GM19238 (cell line): ENCODE results near the gene TUBA4B.
"Not testable (repeated sequence)": the region's sequence is repeated elsewhere in the genome, so short reads cannot be mapped to it uniquely, and the experiment has no call there.

Source experiments
- DNase-seq: peaks from one replicate; pipeline ENCODE4 v3.0.0; 2011; ENCODE audit warnings: low spot score; ENCODE audit not compliant: insufficient read length

Gene TUBA4B

DNA sequence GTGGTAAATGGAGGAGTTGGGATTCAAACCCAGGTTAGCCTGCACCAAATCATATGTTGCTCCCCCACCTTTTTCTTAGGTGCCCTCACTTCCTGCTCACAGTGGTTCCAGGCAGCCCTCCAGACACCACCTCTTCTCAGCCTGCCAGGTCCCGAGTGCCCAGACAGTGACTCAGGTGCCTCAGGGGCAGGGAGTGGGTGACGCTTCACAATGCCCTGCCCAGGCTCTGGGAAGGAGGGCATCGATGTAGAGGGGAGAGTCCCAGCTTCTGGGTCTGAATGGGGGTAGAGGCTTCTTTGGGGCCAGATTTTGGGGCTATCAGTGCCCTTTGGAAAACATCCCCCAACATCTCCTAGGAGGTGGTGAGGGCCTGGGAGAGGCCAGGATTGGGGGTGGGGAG, 20.9 kb downstream of the TUBA4B start:
- DNase-seq: no peak

DNA sequence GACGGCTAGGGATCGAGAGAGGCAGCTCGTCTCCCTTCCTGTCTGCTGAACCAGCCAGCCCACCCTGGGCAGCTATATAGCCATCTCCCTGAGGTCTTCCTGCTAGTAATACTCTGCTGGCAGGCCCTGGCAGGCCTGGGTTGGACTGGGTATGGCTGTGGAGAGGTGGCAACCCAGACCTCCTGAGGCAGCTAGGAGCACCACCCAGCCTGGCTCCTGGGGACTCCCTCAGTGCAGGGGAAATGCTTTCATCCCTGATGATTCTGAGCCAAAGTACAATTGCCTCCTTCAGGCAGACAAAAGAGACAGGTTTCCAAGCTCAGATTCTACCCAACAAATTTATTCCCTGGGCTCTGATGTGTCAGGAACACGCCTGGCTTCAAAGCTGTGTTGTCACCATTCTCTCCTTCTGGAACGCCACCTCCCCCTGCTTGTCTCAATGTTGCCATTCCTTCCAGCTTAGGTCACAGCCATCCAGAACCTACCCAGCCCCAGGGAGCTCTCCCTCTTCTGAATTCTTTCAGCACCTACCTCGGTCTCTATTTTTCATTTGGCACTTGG, 21.4 kb downstream of the TUBA4B start:
- no peak for DNase-seq

DNA sequence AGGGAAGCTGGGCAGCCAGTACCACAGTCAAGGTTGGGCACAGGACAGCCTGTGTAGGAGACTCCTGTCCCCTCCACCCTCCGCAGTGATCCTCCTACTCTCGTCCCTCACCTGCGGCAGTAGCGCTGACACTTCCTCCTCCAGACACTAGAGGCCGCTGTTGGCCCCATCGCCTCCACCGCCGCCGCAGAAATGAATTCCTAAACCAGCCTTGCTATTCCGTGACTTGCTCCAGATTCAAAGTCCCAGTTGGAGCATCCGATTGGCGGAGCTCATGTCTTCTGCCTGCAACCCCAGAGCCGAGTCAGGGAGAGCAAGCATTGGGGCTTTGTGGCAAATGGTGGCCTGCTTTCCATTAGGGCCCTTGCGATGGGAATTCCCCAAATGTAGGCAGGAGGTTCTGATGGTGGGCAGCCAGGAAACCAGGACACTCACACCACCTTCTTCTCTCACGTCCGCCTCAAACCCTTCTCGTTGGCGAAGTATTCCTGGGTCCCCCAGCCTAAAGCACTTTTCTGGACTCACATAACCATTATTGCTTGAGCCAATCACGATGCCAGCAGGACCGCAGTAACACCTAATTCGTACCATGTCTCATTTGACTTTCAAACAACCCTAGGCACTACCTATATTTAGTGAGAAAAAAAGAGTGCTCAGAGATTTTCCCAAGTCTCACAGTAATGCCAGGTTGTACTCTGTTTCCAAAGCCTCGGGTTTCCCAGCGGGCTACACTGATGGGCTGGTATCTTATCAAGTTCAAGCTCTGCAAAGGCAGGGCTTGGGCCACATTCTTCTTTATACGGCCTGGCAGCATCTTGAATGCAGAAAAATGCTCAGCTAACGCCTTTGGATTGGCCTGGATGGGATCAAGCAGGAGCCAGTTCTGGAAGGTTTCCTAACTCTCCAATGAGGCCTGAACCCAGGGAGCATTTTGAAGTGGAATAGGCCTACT, 24.9 kb downstream of the TUBA4B start:
- DNase-seq: peak; percentile 69

GRCh38 chr2:219278655-219279150, 25.7 kb downstream of the TUBA4B start:
- no peak for DNase-seq

- peak; percentile 99 for DNase-seq
These were observed 26.3 kb downstream of the TUBA4B start, which contains the start of gene DNAJB2 for GRCh38 chr2:219279151-219279915. Gene DNAJB2, plus strand, starts transcription at chr2:219279366. Its CDS starts 468 bp downstream, at chr2:219279834.

DNA sequence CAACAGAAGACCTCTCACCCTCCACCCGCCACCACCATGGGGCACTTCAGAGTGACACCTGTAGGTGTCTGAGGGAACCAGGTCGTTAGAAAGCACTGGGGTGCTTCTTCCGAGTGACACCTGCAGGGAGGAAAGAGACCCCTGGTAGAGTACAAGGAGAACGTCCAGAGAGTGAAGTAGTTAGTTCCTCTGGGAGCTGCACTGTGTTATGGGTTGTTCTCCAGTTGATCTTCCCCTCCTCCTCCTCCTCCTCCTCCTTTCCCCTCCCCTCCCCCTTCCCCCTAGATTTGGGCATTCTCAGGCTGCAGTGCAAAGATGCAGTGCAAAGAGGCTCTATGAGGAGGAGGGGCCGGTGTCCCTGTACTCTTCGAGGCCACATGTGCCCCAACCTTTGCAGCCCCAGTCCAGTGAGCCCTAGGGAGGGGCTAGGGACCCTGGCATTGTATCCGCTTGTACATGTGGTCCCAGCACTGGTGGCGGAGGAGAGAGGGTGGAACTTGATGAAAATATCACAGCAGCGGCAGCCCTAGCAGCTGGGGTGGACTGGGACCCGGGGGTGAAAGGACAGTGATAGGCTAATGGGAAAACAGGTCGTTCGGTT, 27.0 kb downstream of the TUBA4B start:
- no peak for DNase-seq

DNA sequence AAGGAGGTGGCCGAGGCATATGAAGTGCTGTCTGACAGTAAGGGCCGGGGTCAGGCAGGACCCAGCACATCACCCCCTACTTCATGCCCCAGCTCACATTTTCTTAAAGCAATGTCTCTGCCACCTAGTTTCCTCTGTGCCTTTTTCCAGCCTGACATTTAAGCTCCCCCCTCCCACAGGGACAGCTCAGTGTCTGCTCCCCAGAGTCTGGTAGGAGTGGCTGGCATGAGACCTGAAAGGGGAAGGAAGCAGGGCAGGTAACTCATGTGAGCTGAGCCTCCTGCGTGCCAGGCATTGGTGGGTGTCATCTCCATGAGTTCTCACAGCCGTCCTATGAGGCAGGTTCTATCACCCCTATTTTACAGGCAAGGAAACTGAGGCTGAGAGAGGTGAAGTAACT, 27.6 kb downstream of the TUBA4B start:
- DNase-seq: no peak

GRCh38 chr2:219281588-219281987, 28.5 kb downstream of the TUBA4B start:
- DNase-seq: no peak

GRCh38 chr2:219282375-219282774, 29.3 kb downstream of the TUBA4B start:
- no peak for DNase-seq

- DNase-seq: no peak
These were observed 30.0 kb downstream of the TUBA4B start for GRCh38 chr2:219282943-219283581.

- no peak for DNase-seq
These were observed 31.7 kb downstream of the TUBA4B start for GRCh38 chr2:219284501-219285372.

DNA sequence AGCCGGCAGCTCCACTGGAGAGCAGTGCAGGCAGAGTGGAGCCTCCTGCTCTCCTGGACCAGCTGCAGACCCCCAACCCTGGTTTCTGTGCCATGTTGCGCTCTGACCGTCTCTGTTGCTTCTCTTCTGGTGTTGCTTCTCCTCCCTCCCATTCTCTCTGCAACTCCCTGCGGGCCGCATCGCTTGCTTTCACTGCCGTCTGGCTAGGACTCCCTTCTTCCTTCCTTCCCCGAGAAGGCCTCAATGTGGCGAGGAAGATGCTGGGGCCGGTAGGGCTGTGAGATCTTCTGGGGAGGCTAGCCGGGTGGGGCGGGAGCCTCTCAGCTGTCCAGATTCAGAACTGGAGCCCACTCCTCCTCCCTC, 32.3 kb downstream of the TUBA4B start:
- DNase-seq: no peak

- no peak for DNase-seq
These were observed 32.9 kb downstream of the TUBA4B start for GRCh38 chr2:219285894-219286425.

DNA sequence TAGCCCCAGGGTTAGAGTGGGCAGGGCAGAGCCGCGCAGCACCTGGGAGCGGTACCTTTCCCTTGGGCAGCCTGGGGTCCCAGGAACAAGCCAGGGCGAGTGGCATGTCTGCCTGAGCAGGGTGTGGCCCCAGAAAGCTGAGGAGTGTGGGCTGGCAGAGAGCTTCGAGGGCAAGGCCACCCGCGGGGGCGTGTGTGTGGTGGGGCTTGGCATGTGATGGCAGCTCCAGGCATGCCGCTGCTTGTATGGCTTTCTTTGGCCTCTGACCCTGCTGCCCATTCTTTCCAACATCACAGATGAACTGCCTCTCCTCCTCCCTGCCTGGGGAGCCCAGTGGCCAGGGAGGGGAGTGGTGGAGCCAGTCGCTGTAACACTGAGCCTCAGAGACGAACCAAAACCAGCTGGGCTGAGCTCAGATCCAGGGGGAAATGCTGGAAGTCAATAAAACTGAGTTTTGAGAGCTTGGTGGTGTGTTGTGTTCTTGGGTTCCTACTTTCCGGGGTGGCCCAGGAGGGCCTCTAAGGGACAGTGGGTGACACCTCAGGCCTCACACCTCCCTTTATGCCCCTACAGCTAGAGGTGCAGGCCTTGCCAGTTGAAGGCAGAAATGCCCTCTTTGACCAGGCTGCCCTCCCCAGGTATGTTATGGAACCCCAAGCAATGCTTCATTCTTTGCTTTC, 33.5 kb downstream of the TUBA4B start:
- DNase-seq: no peak

GRCh38 chr2:219287116-219287440, 34.0 kb downstream of the TUBA4B start:
- not testable (repeated sequence) for DNase-seq

GRCh38 chr2:219287580-219288265, 34.7 kb downstream of the TUBA4B start:
- DNase-seq: no peak

DNA sequence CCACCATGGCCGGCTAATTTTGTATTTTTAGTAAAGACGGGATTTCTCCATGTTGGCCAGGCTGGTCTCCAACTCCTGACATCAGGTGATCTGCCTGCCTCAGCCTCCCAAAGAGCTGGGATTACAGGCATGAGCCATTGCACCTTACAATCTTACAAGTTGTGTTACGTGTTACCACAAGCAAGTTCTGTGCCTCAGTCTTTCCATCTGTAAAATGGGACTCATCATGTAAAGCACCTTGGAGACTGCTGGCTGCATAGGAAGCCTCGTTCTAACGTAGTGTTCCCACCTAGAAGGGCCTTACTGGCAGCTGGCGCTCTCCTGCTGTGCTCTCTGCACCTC, 36.1 kb downstream of the TUBA4B start:
- no peak for DNase-seq

DNA sequence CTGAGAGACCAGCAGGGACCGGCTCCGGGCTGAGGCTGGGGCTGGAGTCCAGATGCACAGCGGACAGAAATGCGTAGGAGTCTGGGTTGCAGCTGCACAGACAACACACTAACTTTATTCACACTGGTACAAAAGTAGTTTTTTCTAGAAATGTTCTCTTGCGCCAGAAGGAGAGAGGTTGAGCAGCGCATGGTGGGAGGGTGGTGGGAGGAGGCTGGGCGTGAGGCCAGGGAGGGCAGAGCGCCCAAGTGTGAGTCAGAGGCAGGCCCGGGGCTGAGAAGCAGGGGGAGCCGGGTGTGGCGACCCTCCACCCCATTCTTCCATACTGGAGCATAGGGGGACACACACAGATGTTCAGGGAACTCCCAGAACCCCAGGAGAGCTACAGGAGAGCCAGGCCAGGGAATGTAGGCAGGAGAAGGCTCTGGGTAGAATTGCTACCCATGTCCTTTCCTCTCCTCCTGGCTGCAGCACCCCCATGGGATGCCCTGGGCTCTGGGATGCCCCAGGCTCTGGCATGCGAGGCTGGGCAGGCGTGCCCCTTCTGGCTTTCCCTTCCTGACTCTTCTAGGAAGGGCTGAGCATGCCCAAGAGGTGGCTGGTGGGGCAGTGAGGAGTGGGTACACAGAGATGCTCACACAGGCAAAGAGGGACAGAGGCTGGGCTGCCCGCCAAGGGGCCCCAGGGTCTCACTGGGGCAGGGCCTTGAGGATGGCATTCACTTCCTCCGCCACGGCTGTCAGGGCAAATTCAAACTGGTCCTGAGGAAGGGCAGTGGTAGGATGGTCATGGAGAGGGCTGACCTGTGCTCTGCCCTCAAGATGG, 36.7 kb downstream of the TUBA4B start:
- DNase-seq: no peak
